Measurements from ENCODE around the gene RAMACL.

RAMACL gene

GRCh38 chr6:166611631-166612030, 25.2 kb upstream of the RAMACL start:
- DNase-seq (ENCODE audit: insufficient read length, low spot score): no peak
- no peak for FAIRE-seq
- no peak for TF ChIP-seq POU2F2 (IDR thresholded peaks at IDR 0.05; ENCODE audit: low read depth, low read length)
- no peak for TF ChIP-seq PAX5 (IDR thresholded peaks at IDR 0.05; ENCODE audit: insufficient read depth, low read length, severe bottlenecking)
- no peak for TF ChIP-seq SPI1 (IDR thresholded peaks at IDR 0.05; ENCODE audit: low read depth, low read length)
- no peak for TF ChIP-seq TAF1 (IDR thresholded peaks at IDR 0.05; ENCODE audit: low read depth, low read length)
- TF ChIP-seq POLR2AphosphoS5 (IDR thresholded peaks at IDR 0.05; ENCODE audit: low read depth, low read length): no peak

DNA sequence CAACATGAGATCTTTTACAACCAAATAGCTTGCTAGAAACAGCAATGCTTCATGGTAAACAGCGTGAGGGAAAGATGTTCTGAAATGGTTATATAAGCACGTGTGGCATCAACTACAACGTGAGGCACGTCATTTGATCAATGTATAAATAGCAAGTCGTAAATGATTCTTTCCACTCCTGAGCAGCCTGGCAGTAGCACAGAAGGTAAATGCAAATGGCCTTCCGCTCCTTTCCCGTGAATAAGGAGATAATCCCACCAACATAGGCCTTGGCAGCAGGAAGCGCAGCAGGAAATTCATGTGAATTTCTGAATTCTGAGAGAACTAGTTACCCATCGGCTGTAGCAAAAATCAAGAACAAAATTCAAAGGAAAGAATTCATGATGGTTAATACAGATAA, 23.6 kb upstream of the RAMACL start:
- FAIRE-seq: no peak
- TF ChIP-seq SPI1 (IDR thresholded peaks at IDR 0.05; ENCODE audit: low read depth, low read length) (no peak), POLR2A (IDR thresholded peaks at IDR 0.05; ENCODE audit: low read depth, low read length) (no peak), POU2F2 (IDR thresholded peaks at IDR 0.05; ENCODE audit: low read depth, low read length) (no peak), PAX5 (IDR thresholded peaks at IDR 0.05; ENCODE audit: insufficient read depth, low read length, severe bottlenecking) (no peak), POLR2AphosphoS5 (IDR thresholded peaks at IDR 0.05; ENCODE audit: low read depth, low read length) (no peak), TAF1 (IDR thresholded peaks at IDR 0.05; ENCODE audit: low read depth, low read length) (no peak)
- DNase-seq (ENCODE audit: insufficient read length, low spot score): no peak

DNA sequence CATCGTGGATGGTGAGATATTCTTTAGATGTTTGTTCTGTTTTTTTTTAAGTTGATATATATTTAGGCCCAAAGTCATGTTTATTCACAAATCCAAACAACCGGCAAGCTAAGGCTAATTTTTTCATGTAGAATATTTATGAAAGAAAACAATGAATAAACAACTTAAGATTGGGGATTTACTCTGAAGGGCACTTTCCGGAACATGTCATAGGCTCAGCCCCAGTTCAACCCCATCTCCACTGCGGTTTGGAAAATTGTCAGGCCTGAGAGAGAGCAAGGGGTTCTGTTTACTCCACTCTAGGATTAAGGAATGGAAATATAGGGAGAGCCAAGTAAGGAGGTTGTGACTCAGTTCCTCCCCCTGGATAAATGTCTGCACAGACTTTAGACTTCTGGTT, 22.3 kb upstream of the RAMACL start:
- DNase-seq (ENCODE audit: insufficient read length, low spot score) (no peak), FAIRE-seq (no peak)
- TF ChIP-seq POLR2AphosphoS5 (IDR thresholded peaks at IDR 0.05; ENCODE audit: low read depth, low read length): no peak
- no peak for TF ChIP-seq POU2F2 (IDR thresholded peaks at IDR 0.05; ENCODE audit: low read depth, low read length)
- no peak for TF ChIP-seq POLR2A (IDR thresholded peaks at IDR 0.05; ENCODE audit: low read depth, low read length)
- no peak for TF ChIP-seq SPI1 (IDR thresholded peaks at IDR 0.05; ENCODE audit: low read depth, low read length)
- no peak for TF ChIP-seq PAX5 (IDR thresholded peaks at IDR 0.05; ENCODE audit: insufficient read depth, low read length, severe bottlenecking)
- no peak for TF ChIP-seq TAF1 (IDR thresholded peaks at IDR 0.05; ENCODE audit: low read depth, low read length)

GRCh38 chr6:166605752-166606151, 19.3 kb upstream of the RAMACL start:
- FAIRE-seq: no peak
- TF ChIP-seq POLR2A (IDR thresholded peaks at IDR 0.05; ENCODE audit: low read depth, low read length): no peak
- no peak for TF ChIP-seq SPI1 (IDR thresholded peaks at IDR 0.05; ENCODE audit: low read depth, low read length)
- TF ChIP-seq POLR2AphosphoS5 (IDR thresholded peaks at IDR 0.05; ENCODE audit: low read depth, low read length): no peak
- no peak for TF ChIP-seq POU2F2 (IDR thresholded peaks at IDR 0.05; ENCODE audit: low read depth, low read length)
- TF ChIP-seq PAX5 (IDR thresholded peaks at IDR 0.05; ENCODE audit: insufficient read depth, low read length, severe bottlenecking): no peak
- no peak for TF ChIP-seq TAF1 (IDR thresholded peaks at IDR 0.05; ENCODE audit: low read depth, low read length)
- DNase-seq (ENCODE audit: insufficient read length, low spot score): no peak

- no peak for TF ChIP-seq POLR2AphosphoS5 (IDR thresholded peaks at IDR 0.05; ENCODE audit: low read depth, low read length)
- no peak for TF ChIP-seq TAF1 (IDR thresholded peaks at IDR 0.05; ENCODE audit: low read depth, low read length)
- DNase-seq (ENCODE audit: insufficient read length, low spot score): no peak
- FAIRE-seq: no peak
Observed at GRCh38 chr6:166604911-166605310, 18.4 kb upstream of the RAMACL start.

DNA sequence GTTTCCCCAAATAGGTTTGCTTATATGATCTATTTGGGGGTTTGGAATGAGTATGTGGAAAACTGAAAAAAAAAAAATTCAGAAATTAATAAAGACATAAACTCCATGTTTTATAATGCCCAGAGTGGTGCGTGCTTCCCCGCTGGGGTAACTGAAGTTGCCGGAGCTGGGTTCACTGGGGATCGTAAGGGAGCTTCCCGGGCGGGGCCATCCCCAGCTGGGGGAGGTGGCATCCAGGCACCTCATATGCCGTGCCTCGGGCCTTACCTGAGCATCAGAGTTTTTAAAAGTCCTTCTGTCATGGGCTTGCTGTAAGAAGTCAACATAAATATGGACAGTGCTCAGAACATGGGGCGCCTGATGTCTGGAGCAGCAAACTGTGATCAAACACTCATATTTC, 17.9 kb upstream of the RAMACL start:
- no peak for DNase-seq (ENCODE audit: insufficient read length, low spot score)
- TF ChIP-seq POLR2A (IDR thresholded peaks at IDR 0.05; ENCODE audit: low read depth, low read length) (no peak), PAX5 (IDR thresholded peaks at IDR 0.05; ENCODE audit: insufficient read depth, low read length, severe bottlenecking) (no peak)
- no peak for FAIRE-seq

DNA sequence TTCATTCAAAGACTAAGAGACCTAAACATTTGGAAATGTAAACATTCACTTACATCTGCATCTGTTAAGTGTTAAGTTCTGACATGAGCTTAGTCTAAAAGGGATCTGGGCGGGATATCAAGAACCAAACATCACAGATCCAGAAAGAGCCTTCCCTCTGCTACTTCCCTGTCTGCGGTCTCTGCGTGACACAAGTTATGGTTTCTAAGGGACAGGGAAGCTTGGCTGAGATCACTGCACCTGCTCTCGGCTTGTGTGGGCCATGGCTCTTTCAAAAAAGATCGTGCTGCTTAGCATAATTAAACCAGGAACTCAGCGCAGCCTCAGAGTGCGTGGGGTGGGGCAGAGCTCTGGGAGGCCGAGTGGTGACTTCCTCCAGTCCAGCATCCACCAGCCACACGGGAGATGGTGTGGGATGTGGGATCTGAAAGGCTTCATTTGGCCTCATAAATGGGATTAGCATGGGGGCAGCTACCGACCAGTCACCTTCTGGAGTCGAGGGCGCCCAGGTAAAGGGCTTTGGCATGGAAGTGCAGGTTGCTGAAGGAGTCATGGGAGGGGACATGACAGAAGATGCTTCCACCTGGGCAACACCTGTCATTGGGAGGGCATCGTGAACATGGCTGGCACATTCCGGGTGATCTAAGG, 16.7 kb upstream of the RAMACL start:
- TF ChIP-seq SPI1 (IDR thresholded peaks at IDR 0.05; ENCODE audit: low read depth, low read length) (no peak), POLR2A (IDR thresholded peaks at IDR 0.05; ENCODE audit: low read depth, low read length) (no peak), TAF1 (IDR thresholded peaks at IDR 0.05; ENCODE audit: low read depth, low read length) (no peak), PAX5 (IDR thresholded peaks at IDR 0.05; ENCODE audit: insufficient read depth, low read length, severe bottlenecking) (no peak), POU2F2 (IDR thresholded peaks at IDR 0.05; ENCODE audit: low read depth, low read length) (no peak), POLR2AphosphoS5 (IDR thresholded peaks at IDR 0.05; ENCODE audit: low read depth, low read length) (no peak)
- DNase-seq (ENCODE audit: insufficient read length, low spot score) (no peak), FAIRE-seq (no peak)

DNA sequence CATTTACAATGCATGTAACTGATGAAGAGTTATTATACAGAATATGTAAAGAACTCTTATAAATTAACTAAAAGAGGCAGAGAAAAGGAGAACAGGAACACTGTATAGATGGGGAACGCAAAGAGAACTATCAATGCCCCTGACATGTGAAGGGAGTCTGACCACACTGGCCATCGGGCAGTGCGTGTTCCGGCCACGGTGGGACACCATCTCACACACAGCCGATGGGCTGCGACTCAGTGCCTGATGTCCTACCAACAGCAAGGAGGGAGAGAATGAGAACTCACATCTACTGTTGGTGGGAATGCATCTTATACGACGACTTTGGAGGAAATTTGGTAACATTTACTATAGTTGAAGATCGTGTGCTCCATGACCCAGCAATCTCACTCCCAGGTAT, 15.5 kb upstream of the RAMACL start:
- no peak for FAIRE-seq
- DNase-seq (ENCODE audit: insufficient read length, low spot score): no peak
- TF ChIP-seq POU2F2 (IDR thresholded peaks at IDR 0.05; ENCODE audit: low read depth, low read length) (no peak), SPI1 (IDR thresholded peaks at IDR 0.05; ENCODE audit: low read depth, low read length) (no peak), POLR2A (IDR thresholded peaks at IDR 0.05; ENCODE audit: low read depth, low read length) (no peak), POLR2AphosphoS5 (IDR thresholded peaks at IDR 0.05; ENCODE audit: low read depth, low read length) (no peak), PAX5 (IDR thresholded peaks at IDR 0.05; ENCODE audit: insufficient read depth, low read length, severe bottlenecking) (no peak), TAF1 (IDR thresholded peaks at IDR 0.05; ENCODE audit: low read depth, low read length) (no peak)

GRCh38 chr6:166600931-166601330, 14.5 kb upstream of the RAMACL start:
- DNase-seq (ENCODE audit: insufficient read length, low spot score) (no peak), FAIRE-seq (no peak)
- TF ChIP-seq SPI1 (IDR thresholded peaks at IDR 0.05; ENCODE audit: low read depth, low read length) (no peak), POLR2AphosphoS5 (IDR thresholded peaks at IDR 0.05; ENCODE audit: low read depth, low read length) (no peak), POLR2A (IDR thresholded peaks at IDR 0.05; ENCODE audit: low read depth, low read length) (no peak), POU2F2 (IDR thresholded peaks at IDR 0.05; ENCODE audit: low read depth, low read length) (no peak), PAX5 (IDR thresholded peaks at IDR 0.05; ENCODE audit: insufficient read depth, low read length, severe bottlenecking) (no peak), TAF1 (IDR thresholded peaks at IDR 0.05; ENCODE audit: low read depth, low read length) (no peak)

- FAIRE-seq (no peak), DNase-seq (ENCODE audit: insufficient read length, low spot score) (no peak)
- TF ChIP-seq POLR2AphosphoS5 (IDR thresholded peaks at IDR 0.05; ENCODE audit: low read depth, low read length): no peak
- TF ChIP-seq POLR2A (IDR thresholded peaks at IDR 0.05; ENCODE audit: low read depth, low read length): no peak
- no peak for TF ChIP-seq PAX5 (IDR thresholded peaks at IDR 0.05; ENCODE audit: insufficient read depth, low read length, severe bottlenecking)
- TF ChIP-seq POU2F2 (IDR thresholded peaks at IDR 0.05; ENCODE audit: low read depth, low read length): no peak
- no peak for TF ChIP-seq TAF1 (IDR thresholded peaks at IDR 0.05; ENCODE audit: low read depth, low read length)
Observed at GRCh38 chr6:166599205-166599604, 12.7 kb upstream of the RAMACL start.
